Right hindlimb (tissue), 1 donor: ENCODE data around the gene FERMT3.

Experiments used
- DNase-seq: peaks from one replicate; pipeline ENCODE4 v3.0.0-alpha.2; 2018

The FERMT3 gene

GRCh38 chr11:64251016-64251752 lies 44.7 kb downstream of the FERMT3 start, which contains the start of gene PLCB3:
Gene PLCB3, plus strand, starts transcription at chr11:64251530. Its CDS starts 120 bp downstream, at chr11:64251650.
- DNase-seq, result no peak

GRCh38 chr11:64251753-64252002 lies 45.2 kb downstream of the FERMT3 start:
- no peak for DNase-seq

GRCh38 chr11:64252003-64252872 lies 45.7 kb downstream of the FERMT3 start:
- no peak for DNase-seq

GRCh38 chr11:64253043-64253442 lies 46.5 kb downstream of the FERMT3 start:
- DNase-seq, result no peak

- DNase-seq, result no peak
Measured at GRCh38 chr11:64253481-64253880, 47.0 kb downstream of the FERMT3 start.

GRCh38 chr11:64254326-64254725 lies 47.8 kb downstream of the FERMT3 start:
- DNase-seq, result no peak

GRCh38 chr11:64255135-64256128 lies 48.9 kb downstream of the FERMT3 start:
- DNase-seq, result no peak

- DNase-seq, result no peak
Measured at GRCh38 chr11:64256300-64256699, 49.8 kb downstream of the FERMT3 start.

- no peak for DNase-seq
Measured at GRCh38 chr11:64258356-64258755, 51.8 kb downstream of the FERMT3 start.

- DNase-seq, result no peak
Measured at GRCh38 chr11:64258946-64259532, 52.5 kb downstream of the FERMT3 start.

GRCh38 chr11:64259533-64260067 lies 53.1 kb downstream of the FERMT3 start:
- no peak for DNase-seq

GRCh38 chr11:64260147-64260708 lies 53.7 kb downstream of the FERMT3 start:
- DNase-seq, result no peak

- no peak for DNase-seq
Measured at GRCh38 chr11:64261556-64262080, 55.1 kb downstream of the FERMT3 start.

- DNase-seq, result no peak
Measured at GRCh38 chr11:64262271-64263002, 55.9 kb downstream of the FERMT3 start.

GRCh38 chr11:64263021-64263946 lies 56.8 kb downstream of the FERMT3 start:
- no peak for DNase-seq

- DNase-seq, result no peak
Measured at GRCh38 chr11:64263947-64264317, 57.4 kb downstream of the FERMT3 start.

GRCh38 chr11:64264371-64264852 lies 57.9 kb downstream of the FERMT3 start:
- no peak for DNase-seq

GRCh38 chr11:64265176-64266160 lies 58.9 kb downstream of the FERMT3 start:
- no peak for DNase-seq
